Cortex of kidney (tissue), 1 donor: Measurements from ENCODE around the gene PFDN2.
"Not testable (repeated sequence)": the region's sequence is repeated elsewhere in the genome, so short reads cannot be mapped to it uniquely, and the experiment has no call there.

Experiments used
- DNase-seq: peaks from one replicate; lab custom pipeline; 2025; lab: John Stamatoyannopoulos, UW

The PFDN2 gene

DNA sequence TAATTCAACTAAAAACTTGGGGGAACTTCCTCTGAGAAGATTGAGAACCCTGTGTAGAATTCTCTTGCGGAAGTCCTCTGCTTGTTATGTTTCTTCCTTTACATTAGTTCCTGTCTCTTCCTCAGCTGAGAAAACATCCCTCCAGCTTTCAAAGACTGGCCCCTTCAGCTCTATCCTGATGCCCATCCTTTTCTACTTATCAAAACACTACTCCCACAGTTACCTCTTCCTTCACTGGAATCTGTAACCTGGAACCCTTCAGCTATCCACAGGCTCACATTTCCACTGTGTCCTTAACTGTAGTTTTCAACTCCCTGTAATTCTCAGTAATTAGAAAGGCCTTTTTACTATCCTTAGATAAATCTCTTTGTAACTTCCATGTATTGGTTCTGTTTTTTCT lies 20.6 kb upstream of the PFDN2 start:
- no peak for DNase-seq

DNA sequence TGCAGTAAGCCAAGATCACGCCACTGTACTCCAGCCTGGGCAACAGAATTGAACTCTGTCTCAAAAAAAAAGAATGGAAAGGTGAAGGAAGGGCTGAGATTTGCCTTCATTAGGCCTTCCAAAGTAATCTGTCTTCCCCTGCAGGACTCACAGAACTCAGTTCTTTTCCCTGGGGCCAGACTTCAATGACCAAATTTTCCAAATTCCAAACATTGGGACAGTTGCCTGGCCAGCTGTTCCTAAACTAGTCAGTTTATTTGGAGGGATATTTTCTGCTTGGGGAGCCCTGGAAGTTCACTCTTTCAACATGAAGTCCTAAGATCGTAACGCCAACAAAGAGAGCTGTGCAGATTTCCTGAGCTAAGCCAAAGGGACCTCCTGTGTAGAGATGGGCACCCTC lies 20.0 kb upstream of the PFDN2 start:
- DNase-seq: no peak

DNA sequence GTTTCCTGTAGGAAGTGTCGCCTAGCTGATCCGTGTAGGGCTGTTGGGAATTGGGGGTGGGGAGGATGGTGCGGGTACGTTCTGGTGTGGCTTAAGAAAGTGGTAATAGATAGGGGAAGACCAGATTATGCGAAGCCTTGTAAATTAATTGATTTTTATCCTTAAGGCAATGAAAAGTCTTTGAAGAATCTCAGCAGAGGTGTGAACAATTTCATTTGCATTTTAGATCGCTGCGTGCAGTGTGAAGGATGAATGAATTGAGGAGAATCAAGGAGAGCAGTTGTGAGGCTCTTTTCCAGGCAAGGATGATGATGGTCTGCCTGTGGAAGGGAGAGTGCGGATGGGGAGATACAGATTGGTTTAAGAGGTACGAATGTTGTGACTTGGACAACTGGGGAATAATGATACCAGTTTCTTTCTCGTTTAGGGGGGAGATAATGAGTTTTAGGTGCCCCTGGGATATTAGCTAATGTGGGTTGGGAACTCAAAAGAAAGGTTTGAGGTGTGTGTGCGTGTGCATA lies 15.4 kb upstream of the PFDN2 start:
- no peak for DNase-seq

DNA sequence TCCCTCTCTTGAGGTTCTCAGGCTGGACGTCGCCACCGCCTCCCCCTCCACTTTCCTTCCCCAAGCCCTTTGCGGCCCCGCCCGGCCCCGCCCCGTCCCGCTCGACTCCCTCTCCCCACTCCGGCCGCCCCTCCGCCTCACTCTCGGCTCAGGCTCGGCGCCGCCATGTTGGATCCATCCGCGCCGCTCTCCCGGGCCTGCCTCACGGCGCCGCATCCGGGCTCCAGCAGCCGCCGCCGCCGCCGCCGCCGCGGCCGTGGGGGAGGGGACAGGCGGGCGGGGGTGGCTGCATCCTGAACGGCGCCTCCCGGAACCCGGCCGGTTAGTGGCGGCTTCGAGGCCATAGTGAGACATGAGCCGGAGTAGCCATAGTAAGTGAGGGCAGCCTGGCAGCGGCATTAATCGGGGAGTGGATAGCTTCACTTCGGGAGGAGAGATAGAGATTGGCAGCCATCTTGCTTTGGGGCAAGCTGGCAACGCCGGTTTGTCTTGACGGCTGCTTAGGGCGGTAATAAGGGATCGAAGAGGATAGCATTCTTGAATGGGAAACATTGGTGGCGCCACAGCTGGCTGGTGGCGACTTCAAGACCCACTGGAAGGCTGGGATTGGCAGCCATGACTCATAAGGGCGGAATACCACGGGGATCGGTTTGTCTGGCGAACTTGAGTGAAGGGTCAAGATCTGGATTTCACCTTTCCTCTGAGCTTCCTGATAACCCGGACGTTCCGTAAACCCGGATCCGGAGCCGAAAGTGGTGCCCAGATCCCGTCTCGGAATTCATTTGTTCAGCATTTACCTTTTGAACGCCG lies 14.8 kb upstream of the PFDN2 start, which contains the start of gene DEDD:
Gene DEDD (minus strand): TSS at position 258 of the 810 bp plus-strand sequence. CDS start 8,205 bp downstream, outside the sequence.
- DNase-seq: peak; percentile 59

DNA sequence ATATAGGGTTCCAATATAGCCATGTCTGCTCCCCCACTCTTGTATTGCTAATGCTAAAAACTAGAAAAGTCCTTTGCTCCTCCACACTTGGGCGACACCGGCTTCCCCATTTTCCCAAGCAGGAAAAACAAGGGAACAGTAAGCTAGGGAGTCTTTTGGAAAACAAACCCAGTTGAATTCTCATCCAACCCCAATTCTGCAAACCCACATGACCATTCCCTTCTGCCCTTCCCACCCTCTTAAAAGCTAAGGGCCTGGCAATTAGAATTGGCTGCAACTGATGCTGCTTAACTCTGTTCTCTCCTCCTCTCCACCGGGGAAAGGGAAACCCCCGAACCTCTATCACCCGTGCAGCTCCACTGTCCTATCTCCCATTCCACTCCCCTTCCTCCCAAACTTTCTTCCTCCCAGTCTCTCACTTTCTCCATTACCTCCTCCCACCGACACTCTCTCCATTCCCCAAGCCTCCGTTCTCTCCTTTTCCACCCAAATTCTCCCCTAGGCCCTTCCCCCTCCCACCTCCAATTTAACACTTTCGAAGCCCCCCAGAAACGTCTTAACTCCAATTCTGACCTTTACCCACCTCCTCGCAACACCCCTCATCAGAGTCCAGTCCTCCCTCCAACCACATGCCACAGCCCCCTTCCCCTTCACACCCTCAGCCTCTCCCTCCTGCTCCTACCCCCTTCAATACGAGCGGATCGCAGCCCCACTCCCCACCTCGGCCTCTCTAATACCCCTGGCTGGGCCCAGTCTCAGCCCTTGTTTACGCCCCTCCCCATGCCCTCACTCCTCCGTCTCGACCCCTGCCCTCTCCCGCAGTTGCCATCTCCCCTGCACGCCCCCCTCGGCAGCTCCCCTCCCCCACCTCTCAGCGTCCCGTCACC lies 13.9 kb upstream of the PFDN2 start:
- DNase-seq: no peak

DNA sequence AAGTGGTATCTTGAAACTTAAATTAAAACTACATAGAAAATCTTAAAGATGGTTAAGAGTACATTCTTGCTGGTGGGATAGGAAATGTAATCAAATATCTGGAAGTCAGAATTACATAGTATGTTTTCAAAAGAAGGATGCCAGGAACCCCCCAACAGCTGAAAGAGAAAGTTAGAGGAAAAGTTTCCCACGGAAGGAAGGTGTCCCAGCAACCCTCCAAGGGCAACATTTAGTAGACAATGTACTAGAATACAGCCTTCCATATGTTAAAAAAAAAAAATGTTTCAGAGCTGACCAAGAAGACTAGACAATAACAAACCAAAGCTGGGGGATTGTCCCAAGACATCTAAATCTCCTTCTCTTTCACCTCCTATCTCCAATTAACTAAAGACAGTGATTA lies 12.4 kb upstream of the PFDN2 start:
- no peak for DNase-seq

DNA sequence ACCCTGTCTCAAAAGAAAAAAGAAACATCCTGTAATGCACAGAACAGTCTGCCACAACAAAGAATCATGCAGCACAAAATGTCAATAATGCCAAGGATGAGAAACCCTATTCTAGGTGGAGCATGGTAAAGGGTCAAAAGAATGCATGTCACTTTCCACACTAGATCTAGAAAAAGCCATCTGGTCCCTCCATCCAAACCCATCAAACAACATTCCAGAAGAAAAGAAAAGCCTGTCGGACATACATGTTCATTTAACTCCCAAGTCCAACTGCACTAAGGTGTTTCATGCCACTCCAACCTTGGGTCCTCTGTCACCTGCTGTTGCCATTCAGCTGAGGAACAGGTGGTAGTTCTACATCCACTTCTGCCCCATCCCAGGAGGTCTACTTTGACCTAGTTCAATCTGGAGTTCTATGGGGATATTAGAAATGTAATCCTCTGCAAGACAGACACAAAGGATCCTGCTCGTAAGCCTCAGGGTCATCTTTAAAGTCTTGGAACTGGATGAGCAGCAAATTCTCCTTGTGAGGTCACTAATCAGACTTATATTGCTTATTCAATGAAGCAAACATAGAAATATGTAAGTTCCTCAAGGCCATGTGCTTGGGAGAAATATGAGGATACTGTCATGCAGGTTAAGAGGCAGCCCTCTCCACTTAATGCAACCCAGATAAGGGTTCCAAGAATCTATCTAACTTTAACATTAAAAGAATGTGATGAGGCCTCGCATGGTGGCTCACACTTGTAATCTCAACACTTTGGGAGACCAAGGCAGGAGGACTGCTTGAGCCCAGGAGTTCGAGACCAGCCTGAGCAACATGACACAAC lies 11.0 kb upstream of the PFDN2 start:
- DNase-seq: no peak

DNA sequence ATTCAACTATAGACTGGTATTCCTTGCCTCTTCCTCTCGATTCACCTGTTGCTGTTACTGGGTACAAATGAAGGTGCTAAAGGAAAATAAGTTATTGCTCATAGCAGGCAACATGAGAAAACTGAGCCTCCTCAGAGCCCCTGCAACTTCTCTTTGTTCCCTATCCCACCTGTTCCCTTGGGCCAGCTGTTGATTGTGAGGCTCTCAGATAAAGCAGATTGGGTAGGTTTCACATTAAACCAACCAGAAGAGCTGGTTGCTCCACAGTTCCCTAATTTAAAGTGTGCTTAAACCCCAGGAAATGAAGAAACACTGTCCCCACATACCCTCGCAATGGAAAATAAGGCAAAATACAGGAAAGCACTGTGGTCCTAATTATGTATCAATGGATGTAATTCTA lies 9.8 kb upstream of the PFDN2 start:
- DNase-seq: no peak

DNA sequence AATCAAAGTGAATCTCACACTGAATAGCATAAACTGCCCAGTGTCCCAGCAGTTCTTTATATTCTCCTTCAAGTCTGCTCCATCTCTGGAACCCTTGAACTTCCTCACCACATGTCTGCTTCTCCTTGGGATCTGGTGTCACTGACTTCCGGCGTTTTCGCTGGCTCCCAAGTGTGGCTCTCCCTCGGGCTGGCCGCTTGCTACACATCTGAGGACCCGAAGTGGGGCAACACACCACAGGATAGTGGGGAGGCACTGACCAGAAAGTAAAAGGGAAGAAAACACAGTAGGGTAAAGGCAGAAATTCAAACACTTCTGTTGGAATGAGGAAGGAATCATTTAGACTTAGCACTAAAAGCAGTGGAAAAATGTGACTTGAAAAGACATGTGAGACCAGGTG lies 5.1 kb upstream of the PFDN2 start:
- no peak for DNase-seq

DNA sequence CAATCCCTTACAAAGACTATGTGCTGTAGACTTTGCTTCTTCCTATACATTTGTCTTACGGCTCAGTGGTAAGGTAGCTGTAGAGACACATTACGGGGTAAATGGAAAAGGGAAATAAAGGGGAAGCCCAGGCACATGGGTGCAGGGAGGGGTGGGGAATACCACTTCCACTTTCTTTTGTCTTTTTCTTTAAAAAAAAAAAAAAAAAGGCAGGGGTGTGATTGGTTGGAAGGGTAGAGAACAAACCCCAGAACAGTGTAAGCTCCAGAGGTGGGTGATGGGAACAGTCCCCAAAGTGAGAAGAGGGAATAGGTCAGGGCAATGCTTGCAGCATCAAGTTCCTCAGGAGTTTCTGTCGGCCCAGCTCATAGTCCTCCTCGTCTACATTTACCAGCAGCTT lies 4.0 kb upstream of the PFDN2 start:
- no peak for DNase-seq

DNA sequence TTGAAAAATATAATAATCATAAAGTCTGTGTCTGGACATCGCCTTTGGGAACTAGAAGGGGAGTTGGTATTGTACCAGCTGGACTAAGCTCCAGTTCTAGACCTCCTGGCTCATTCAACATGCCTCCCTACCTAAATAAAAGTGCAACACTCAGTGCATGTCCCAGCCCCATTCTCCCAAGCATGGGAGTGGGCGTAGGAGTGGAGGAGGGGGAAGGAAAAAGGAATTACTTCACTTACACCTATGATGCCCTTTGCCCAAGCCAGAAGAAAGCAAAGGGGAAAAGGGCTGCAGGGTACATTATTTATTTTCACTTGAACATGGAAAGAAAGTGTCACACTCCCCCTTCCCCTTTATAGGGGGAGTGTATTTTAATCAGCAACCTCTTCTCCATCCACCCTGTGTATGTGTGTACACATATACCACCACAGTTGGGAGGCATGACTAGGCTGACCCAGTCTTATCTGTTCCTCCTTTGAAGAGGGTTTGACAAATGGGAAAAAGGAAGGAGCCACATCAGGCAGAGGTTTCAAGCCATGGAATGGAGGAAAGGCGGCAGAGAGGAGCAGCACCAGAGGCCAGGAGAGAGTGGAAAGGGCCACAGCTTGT lies 3.3 kb upstream of the PFDN2 start:
- DNase-seq: no peak

DNA sequence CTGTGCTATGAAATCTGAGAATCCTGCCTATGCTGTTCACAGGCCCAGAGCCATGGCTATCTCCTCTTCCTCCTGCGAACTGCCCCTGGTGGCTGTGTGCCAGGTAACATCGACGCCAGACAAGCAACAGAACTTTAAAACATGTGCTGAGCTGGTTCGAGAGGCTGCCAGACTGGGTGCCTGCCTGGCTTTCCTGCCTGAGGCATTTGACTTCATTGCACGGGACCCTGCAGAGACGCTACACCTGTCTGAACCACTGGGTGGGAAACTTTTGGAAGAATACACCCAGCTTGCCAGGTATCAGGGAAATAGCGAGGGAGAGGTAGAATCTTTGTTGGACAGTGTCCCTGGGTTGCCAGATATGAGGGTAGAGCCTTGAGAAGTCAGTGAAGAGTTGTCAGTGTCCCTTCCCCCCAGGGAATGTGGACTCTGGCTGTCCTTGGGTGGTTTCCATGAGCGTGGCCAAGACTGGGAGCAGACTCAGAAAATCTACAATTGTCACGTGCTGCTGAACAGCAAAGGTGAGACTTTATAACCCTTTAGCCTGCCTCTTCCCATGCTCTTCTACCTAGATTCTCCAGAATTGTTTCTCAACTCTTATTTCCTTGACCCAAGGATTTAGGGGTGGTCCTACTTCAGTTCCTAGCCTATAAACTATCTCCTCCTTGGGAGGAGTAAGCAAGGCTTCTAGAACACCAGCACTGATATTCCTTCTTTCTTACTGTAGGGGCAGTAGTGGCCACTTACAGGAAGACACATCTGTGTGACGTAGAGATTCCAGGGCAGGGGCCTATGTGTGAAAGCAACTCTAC lies 1.5 kb upstream of the PFDN2 start:
- DNase-seq: no peak

DNA sequence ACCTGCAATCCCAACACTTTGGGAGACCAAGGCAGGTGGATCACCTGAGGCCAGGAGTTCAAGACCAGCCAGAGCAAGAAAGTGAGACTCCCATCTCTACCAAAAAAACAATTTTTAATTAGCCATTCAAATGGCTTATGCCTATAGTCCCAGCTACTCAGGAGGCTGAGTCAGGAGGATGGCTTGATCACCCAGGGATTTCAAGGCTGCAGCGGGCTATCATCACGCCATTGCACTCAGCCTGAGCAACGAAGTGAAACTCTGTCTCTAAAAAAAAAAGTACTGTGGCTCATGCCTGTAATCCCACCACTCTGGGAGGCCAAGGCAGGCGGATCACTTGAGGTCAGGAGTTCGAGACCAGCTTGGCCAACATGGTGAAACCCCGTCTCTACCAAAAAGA lies 1.9 kb downstream of the PFDN2 start:
- DNase-seq: not testable (repeated sequence)

DNA sequence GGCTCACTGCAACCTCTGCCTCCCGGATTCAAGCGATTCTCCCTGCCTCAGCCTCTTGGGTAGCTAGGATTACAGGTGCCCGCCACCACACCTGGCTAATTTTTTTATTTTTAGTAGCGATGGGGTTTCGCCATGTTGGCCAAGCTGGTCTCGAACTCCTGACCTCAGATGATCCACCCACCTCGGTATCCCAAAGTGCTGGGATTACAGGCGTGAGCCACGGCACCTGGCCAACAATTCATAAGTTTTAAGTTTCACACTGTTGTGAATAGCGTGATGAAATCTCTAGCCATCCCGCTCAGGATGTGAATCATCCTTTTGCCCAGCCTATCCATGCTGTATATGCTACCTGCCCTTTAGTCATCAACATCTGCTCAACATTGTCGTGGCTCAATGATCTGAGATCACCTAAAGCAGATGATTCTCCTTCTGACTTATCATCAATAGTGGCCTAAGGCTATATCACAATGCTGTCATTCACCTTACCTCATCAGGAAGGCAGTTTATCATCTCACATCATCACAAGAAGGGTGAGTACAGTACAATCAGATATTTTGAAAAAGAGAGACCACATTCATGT lies 2.6 kb downstream of the PFDN2 start:
- no peak for DNase-seq

DNA sequence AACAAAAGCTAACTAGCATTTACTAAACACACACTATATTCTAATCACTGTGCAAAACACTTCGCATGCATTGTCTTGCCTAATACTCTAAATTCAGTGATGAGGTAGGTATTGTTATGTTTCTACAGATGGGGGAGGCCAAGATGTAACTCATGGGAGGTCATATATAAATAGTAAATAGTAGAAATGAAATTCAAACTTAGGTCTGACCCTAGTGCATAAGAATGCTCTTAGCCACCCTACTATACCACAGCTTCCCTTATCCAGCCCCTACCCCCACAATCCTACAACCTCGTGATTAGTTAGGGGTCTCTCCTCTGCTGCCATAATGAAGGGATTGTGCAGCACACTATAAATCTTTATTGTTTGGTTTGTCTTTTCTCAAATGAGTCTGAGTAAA lies 3.3 kb downstream of the PFDN2 start:
- no peak for DNase-seq

DNA sequence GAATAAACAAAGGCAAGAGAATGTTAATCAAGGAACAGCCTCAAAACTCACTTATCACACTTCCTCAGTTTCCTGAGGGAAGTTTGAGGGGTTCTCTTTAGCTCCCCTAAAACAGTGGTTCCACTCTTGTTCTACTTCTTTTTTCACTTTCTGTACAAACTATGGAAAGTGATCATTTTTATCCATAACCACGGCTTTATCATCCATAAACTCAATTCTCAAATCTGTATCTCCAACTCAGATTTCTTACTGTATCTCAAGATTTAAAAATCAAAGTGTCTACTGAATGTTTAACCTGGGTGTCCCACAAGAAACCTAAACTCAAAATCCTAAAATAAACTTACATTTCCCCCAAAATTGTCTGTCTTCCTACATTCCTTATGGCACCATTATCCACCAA lies 3.9 kb downstream of the PFDN2 start:
- DNase-seq: no peak

DNA sequence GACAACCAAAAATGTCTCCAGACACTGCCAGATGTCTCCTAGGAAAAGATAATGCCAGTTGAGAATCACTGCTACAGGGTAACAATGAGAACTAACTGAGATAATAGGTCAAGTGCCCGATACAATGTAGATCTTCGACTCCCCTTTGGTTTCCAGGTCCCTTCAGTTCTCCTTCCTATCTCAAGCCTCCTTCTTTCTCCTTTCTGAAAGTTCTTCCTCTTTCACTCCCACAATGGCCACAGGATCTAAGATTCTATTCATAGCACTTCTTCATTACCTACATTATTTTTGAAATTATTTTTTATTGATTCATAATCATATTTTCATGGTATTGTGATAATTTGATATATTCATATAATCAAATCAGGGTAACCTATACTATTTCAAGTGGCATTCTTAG lies 6.3 kb downstream of the PFDN2 start:
- DNase-seq: no peak

DNA sequence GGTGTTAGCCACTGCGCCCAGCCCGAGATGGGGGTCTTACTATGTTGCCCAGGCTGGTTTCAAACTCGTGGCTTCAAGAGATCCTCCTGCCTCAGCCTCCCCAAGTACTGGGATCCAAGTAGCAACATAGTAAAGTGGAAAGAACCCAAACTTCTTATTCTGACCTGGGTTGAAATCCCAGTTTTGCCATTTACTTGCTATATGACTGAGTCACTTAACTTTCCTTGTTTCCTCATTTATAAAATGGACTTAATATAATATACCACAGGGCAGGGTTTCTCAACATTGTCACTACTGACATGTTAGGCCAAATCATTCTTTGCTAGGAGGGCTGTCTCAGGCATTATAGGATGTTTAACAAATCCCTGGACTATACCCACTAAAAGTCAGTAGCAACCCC lies 6.7 kb downstream of the PFDN2 start:
- no peak for DNase-seq

DNA sequence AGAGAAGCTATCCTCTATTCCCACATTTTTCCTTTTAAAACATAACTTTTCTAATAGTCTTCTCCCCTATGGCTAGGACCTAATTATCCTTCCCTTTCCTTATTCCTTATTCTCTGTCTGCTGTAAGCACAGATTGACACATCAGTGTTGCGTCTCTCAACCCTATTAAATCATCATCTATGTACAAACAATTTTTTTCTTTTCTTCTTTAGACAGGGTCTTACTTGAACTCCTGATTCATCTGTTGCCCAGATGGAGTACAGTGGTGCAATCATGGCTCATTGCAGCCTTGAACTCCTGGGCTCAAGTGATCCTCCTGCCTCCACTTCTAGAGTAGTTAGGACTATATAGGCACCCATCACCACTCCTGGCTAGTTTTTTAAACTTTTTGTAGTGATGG lies 11.4 kb downstream of the PFDN2 start:
- DNase-seq: no peak

DNA sequence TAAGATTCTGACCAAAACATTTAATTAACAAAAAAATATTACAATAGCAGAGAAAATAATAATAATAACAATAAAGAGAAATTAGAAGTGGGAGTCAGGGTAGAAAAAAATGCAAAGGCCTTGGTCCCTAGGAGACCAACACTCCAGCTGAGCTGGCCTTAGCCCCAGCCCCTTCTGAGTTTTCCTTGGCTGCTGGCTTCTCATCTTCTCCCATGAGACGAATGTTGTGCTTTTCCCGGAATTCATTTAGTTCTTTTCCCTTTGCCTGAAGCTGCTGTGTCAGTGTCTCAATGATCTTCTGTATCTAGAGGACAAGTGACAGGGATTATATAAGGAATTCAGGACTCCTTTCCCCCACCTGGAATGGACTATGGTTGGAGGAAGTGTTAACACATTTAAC lies 17.3 kb downstream of the PFDN2 start:
- no peak for DNase-seq
